Measurements from ENCODE around the gene MICAL2. TPM values are rescaled to one million over a fixed set of nuclear protein-coding genes. Genes with fewer than 3 reads are reported as not detected.

Gene MICAL2
- polyA plus RNA-seq, 1 experiment = 135 TPM

DNA sequence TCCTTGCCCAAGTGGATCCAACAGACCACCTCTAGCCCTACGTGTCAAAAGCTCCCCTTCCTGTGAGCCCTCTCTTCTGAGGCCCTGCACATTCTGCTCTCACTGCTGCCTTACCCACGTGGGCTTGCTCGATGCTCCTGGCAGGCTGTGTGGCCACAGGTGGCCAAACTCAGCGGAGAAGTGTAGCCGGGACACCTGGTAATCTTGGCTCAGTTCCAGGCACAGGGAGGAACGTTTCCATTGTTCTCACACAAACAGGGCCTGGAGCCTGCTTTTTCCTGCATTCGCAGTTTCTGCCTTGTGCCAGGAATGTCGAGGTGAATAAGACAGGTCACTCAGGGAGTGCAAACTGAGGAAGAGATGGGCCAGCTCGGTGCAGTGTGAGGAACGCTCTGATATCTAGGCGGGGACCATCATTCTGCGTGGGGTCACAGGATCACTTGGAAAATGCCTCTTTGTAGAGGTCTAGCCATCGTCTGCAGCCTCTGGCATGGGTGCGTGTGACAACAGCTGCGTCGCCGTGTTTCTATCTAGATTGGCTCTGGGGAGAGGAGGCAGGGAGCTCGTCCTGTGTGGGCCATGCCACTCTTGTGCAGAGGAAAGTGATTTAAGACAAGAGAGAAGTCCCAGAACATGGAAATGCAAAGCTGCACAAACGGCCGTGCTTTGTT, 139.3 kb downstream of the MICAL2 start:
- ChIA-PET CTCF (interaction anchor here (0.5 to 1.2 kb wide), 2 partner anchors 13 to 41 kb away, joined by 3 to 4 read pairs; no protein-coding TSS in a partner anchor), POLR2A (no interaction called here)
- no peak for TF ChIP-seq CTCF (IDR thresholded peaks at IDR 0.05; ENCODE audit: insufficient read depth, low read depth, low read length)
- H3K27me3 ChIP-seq (ENCODE audit: control insufficient read depth, insufficient read depth, low read length) = no peaks in the 10 kb centered on the region
- peaks cover 10% of the 10 kb centered on the region for H3K36me3 ChIP-seq (ENCODE audit: control insufficient read depth, insufficient read depth, low read length)
- no peak for DNase-seq (ENCODE audit: low read depth)
- no peak overlapping the region for H3K4me3 ChIP-seq (ENCODE audit: low read depth, low read length)

DNA sequence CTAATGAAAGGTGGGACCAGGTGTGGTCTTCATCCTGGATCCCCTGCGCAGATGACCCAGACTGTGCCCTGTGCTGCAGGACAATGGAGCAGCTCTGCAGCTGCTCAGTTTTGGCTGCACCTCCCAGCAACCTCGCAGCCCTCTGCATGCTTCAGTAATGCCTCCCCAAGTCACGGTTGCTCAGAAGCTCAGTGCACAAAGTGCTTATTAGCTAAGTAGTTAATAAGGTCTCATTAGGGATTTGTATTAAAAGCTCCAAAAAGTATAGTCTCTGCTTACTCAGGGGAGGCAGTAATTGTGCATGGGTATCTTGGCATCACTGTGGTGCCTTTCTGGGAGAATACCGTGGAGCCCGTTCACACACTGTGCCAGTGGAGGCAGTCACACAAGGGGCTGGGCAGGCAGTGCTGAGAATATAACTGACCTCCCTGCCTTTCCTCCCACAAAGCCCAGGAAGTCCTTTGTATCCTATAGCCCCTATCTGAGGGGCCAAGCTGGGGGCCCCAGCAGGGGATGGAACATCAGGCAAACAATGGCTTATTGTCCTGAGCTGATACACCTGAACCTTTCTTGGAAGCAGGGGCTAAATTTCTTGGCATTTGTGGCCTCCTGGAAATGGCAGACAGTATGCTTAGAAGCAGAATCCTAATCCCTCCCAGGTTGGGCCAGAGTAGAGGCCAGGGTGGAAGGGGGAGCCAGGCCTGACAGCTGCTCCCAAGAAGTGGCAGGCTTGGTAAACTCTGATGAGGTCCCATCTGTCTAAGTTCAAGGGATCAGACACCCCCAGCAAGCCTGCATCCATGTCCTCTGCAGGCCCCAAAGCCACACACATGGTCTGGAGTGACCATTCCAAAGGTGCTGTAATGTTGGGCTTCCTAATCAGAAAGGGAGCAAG, 141.5 kb downstream of the MICAL2 start:
- ChIA-PET POLR2A (no interaction called here), CTCF (interaction anchor here (1.2 to 2.1 kb wide), 5 partner anchors 9 to 205 kb away, joined by 3 to 8 read pairs (median 4); no protein-coding TSS in a partner anchor)
- DNase-seq (ENCODE audit: low read depth) = no peak
- Histone ChIP-seq H3K36me3 (ENCODE audit: control insufficient read depth, insufficient read depth, low read length) (peaks cover 13% of the 10 kb centered on the region), H3K27me3 (ENCODE audit: control insufficient read depth, insufficient read depth, low read length) (no peaks in the 10 kb centered on the region), H3K4me3 (ENCODE audit: low read depth, low read length) (no peak overlapping the region)
- TF ChIP-seq CTCF (IDR thresholded peaks at IDR 0.05; ENCODE audit: insufficient read depth, low read depth, low read length) = no peak

GRCh38 chr11:12253843-12254281, 143.5 kb downstream of the MICAL2 start:
- CTCF ChIA-PET = interaction anchor here (1.1 to 2.1 kb wide), 3 partner anchors 8 to 205 kb away, joined by 3 to 8 read pairs (median 4); no protein-coding TSS in a partner anchor
- Histone ChIP-seq H3K36me3 (ENCODE audit: control insufficient read depth, insufficient read depth, low read length) (peaks cover 13% of the 10 kb centered on the region), H3K27me3 (ENCODE audit: control insufficient read depth, insufficient read depth, low read length) (no peaks in the 10 kb centered on the region), H3K4me3 (ENCODE audit: low read depth, low read length) (no peak overlapping the region)
- no peak for TF ChIP-seq CTCF (IDR thresholded peaks at IDR 0.05; ENCODE audit: insufficient read depth, low read depth, low read length)
- no peak for DNase-seq (ENCODE audit: low read depth)
- POLR2A ChIA-PET = no interaction called here

DNA sequence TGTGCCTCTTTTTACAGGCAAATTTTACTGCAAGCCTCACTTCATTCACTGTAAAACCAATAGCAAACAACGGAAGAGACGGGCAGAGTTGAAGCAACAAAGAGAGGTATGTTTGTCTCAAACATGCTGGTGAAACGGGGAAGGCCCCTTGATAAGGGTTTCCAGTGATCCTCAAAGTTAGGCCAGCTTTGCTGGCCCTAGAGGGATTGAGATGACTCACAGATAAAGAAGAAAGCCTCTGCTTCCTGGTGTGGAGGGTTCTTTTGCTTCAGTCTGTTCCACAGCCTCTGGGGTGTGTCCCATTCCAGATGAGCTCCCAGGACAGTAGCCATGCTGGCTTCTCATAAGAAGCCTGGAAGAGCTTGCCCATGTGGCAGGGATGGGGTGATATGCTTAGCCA, 148.1 kb downstream of the MICAL2 start:
- ChIA-PET CTCF (no interaction called here), POLR2A (no interaction called here)
- H3K4me3 ChIP-seq (ENCODE audit: low read depth, low read length) = no peak overlapping the region
- H3K36me3 ChIP-seq (ENCODE audit: control insufficient read depth, insufficient read depth, low read length) = peaks cover 17% of the 10 kb centered on the region
- no peaks in the 10 kb centered on the region for H3K27me3 ChIP-seq (ENCODE audit: control insufficient read depth, insufficient read depth, low read length)
- no peak for DNase-seq (ENCODE audit: low read depth)
- no peak for TF ChIP-seq CTCF (IDR thresholded peaks at IDR 0.05; ENCODE audit: insufficient read depth, low read depth, low read length)

DNA sequence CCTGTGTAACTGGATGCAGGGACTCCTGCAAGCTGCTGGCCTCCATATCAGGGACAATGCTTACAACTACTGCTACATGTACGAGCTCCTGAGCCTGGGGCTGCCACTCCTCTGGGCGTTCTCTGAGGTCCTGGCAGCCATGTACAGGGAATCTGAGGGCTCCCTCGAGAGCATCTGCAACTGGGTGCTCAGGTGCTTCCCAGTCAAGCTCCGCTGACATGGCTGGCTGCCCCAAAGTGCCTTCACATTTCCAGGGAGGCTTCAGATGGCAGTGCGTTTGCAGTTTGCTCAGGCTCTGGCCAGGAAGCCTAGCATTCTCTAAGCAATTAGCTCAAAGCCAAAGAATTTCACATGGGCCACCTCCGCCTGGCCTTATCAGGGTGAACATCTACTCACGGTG, 149.6 kb downstream of the MICAL2 start:
- ChIA-PET POLR2A (no interaction called here), CTCF (no interaction called here)
- TF ChIP-seq CTCF (IDR thresholded peaks at IDR 0.05; ENCODE audit: insufficient read depth, low read depth, low read length) = no peak
- no peaks in the 10 kb centered on the region for H3K27me3 ChIP-seq (ENCODE audit: control insufficient read depth, insufficient read depth, low read length)
- DNase-seq (ENCODE audit: low read depth) = no peak
- H3K4me3 ChIP-seq (ENCODE audit: low read depth, low read length) = no peak overlapping the region
- peaks cover 18% of the 10 kb centered on the region for H3K36me3 ChIP-seq (ENCODE audit: control insufficient read depth, insufficient read depth, low read length)

Data from BJ (cell line).